Right atrium auricular region (tissue), 2 donors: Measurements from ENCODE around the gene LY6G6D. TPM values are rescaled to one million over a fixed set of nuclear protein-coding genes. Genes with fewer than 3 reads are reported as not detected.

Experiments
- DNase-seq: peaks from one replicate; pipeline ENCODE4 v3.0.0-alpha.2; 2019; ENCODE audit warnings: low spot score
- H3K27ac ChIP-seq, 2 donors: fragments of 200-600 bp; sonication (generic); 1 replicate in 1 of 2; 2 replicates in 1 of 2; pipeline ENCODE4 v1.5.1; 2016 to 2019
- H3K27me3 ChIP-seq, 2 donors: fragments of 200-600 bp; sonication (generic); one replicate each; pipeline versions ENCODE4 v1.5.1 to v1.6.0; 2017 to 2019
- H3K36me3 ChIP-seq: fragments of 200-600 bp; sonication (generic); one replicate; pipeline ENCODE4 v1.5.1; 2016
- H3K4me1 ChIP-seq, 2 donors: fragments of 200-600 bp; sonication (generic); one replicate each; pipeline versions ENCODE4 v1.5.1 to v1.6.0; 2017 to 2019
- H3K4me3 ChIP-seq, 2 donors: fragments of 200-600 bp; sonication (generic); 1 replicate in 1 of 2; 2 replicates in 1 of 2; pipeline ENCODE4 v1.5.1; 2017 to 2019; ENCODE audit warnings: mild to moderate bottlenecking in 1 of 2, moderate library complexity in 1 of 2
- H3K9me3 ChIP-seq, 2 donors: fragments of 200-600 bp; sonication (generic); one replicate each; pipeline ENCODE4 v1.5.1; 2019
- total RNA-seq, 2 donors: library from RNA; depleted of rRNA; stranded (reverse); fragments of >200 nt; gene quantifications; one replicate each; pipeline ENCODE4 v1.1.0, GENCODE V29; 2016
- TF ChIP-seq, protein P1 (sequence below), 2 donors: fragments of 200-600 bp; sonication (generic); IDR thresholded peaks; one replicate each; pipeline ENCODE4 v1.5.1; 2019; ENCODE audit warnings: antibody characterized with exemption in 2 of 2

Gene LY6G6D
- total RNA-seq, 2 donors from 2014 or later = not detected

- Histone ChIP-seq H3K9me3 (no peaks in the 10 kb centered on the region), H3K36me3 (peaks cover 53% of the 10 kb centered on the region), H3K27ac (no peak overlapping the region), H3K4me3 (no peak overlapping the region), H3K27me3 (no peaks in the 10 kb centered on the region), H3K4me1 (peaks cover 0 to 4% of the 10 kb centered on the region in 2 donors)
- no peak for DNase-seq
- TF ChIP-seq, protein P1, sequence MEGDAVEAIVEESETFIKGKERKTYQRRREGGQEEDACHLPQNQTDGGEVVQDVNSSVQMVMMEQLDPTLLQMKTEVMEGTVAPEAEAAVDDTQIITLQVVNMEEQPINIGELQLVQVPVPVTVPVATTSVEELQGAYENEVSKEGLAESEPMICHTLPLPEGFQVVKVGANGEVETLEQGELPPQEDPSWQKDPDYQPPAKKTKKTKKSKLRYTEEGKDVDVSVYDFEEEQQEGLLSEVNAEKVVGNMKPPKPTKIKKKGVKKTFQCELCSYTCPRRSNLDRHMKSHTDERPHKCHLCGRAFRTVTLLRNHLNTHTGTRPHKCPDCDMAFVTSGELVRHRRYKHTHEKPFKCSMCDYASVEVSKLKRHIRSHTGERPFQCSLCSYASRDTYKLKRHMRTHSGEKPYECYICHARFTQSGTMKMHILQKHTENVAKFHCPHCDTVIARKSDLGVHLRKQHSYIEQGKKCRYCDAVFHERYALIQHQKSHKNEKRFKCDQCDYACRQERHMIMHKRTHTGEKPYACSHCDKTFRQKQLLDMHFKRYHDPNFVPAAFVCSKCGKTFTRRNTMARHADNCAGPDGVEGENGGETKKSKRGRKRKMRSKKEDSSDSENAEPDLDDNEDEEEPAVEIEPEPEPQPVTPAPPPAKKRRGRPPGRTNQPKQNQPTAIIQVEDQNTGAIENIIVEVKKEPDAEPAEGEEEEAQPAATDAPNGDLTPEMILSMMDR (IDR thresholded peaks at IDR 0.05) = no peak
Measured at GRCh38 chr6:31686483-31686882, 28.7 kb upstream of the LY6G6D start.

GRCh38 chr6:31687321-31687720, 27.8 kb upstream of the LY6G6D start:
- TF ChIP-seq, protein P1 (IDR thresholded peaks at IDR 0.05) = no peak
- Histone ChIP-seq H3K9me3 (no peaks in the 10 kb centered on the region), H3K4me1 (no peaks in the 10 kb centered on the region), H3K27me3 (no peaks in the 10 kb centered on the region), H3K36me3 (peaks cover 62% of the 10 kb centered on the region), H3K27ac (no peak overlapping the region), H3K4me3 (no peak overlapping the region)
- DNase-seq = no peak

DNA sequence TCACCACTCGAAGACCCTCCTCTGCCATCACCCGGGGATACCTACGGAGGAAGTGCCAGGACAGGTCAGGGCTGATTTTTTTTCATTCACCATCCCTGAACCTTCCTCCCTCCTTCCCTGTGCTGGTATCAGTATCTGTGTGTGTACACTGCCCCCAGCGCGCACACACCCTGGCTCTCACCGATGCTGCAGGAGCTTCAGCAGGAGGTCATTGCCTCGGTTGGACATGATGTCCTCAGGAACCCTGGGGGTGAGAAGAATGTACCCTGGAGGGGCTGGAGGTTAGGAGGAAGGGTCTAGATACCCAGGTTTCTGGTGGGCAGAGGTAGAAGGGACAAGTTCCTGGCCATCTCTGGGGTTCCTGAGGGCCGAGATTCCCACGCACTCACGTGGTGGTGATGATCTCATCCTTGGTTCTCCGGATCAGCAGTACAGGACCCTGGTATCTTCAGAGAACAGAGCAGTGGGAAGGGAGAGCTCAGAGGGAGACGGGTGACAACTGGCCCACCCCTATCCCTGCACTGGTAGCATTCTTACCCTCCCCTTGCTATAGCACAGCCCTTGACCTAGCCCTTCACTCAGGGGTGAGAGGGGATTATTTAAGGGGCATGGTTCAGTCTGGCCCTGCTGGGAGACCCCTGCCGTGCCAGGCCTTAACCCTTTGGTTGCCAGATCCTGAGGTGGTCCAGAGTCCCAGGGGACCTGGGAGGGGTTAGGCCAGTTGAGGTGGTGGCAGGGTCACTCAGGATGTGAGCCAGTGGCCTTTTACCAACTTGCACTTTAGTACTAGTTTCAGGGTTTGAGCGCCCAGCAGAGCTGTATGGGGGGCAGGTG, 27.1 kb upstream of the LY6G6D start:
- Histone ChIP-seq H3K9me3 (no peaks in the 10 kb centered on the region), H3K36me3 (peaks cover 69% of the 10 kb centered on the region), H3K4me3 (no peak overlapping the region), H3K4me1 (no peaks in the 10 kb centered on the region), H3K27ac (no peak overlapping the region), H3K27me3 (no peaks in the 10 kb centered on the region)
- no peak for DNase-seq
- TF ChIP-seq, protein P1 (IDR thresholded peaks at IDR 0.05) = no peak

- peaks cover 76% of the 10 kb centered on the region for H3K36me3 ChIP-seq
- H3K9me3 ChIP-seq = no peaks in the 10 kb centered on the region
- TF ChIP-seq, protein P1 (IDR thresholded peaks at IDR 0.05) = peak in 1 of 2 donors; percentile 24
- H3K4me3 ChIP-seq = no peak overlapping the region
- no peaks in the 10 kb centered on the region for H3K27me3 ChIP-seq
- H3K4me1 ChIP-seq = no peaks in the 10 kb centered on the region
- no peak for DNase-seq
- H3K27ac ChIP-seq = no peak overlapping the region
Measured at GRCh38 chr6:31689249-31690110, 25.7 kb upstream of the LY6G6D start.

DNA sequence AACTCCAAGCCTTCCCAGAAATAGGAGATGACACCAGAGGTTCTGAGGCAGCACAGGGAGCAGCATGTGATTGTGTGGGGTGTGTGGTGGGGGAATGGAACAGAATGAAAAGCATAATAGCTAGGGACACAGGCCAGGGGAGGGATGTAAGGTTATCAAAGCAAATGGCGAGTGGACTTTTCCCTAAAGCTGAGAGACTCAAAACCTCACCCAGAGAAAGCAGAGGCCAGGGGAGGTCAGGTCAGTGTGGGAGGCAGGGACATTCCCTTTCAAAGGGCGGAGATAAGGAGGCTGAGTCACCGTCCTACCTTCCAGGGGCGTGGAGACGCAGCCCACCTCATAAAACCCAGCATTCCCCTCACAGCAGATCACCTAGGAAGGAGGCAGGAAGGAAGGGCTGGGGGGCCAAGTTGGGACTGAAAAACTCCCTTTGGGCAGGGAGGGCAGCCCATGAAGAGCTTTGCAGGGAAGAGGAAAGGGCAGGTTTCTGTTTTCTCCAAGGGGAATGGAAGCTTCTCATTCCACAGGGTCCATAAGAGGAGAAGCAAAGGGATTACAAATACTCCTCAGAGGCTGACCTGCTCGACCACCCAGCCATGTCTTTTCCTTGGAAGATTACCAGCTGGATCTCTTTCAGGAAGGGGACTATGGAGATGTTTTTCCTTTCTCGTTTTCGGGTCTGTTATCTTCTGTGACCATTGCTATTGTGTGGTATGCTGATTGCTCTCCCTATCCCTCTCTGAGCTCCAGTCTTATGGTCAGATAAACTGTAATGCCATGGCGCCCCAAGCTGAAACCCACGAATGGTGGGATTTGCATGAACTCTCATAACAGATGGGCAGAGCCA, 24.7 kb upstream of the LY6G6D start:
- TF ChIP-seq, protein P1 (IDR thresholded peaks at IDR 0.05) = no peak
- peaks cover 86% of the 10 kb centered on the region for H3K36me3 ChIP-seq
- H3K9me3 ChIP-seq = no peaks in the 10 kb centered on the region
- H3K4me1 ChIP-seq = no peaks in the 10 kb centered on the region
- DNase-seq = no peak
- H3K4me3 ChIP-seq = no peak overlapping the region
- H3K27me3 ChIP-seq = no peaks in the 10 kb centered on the region
- no peak overlapping the region for H3K27ac ChIP-seq
